WTC11 (cell line): ENCODE data around the gene CRAT. TPM values are rescaled to one million over a fixed set of nuclear protein-coding genes. Genes with fewer than 3 reads are reported as not detected.

Experiments
- ATAC-seq: fragments of 200-7000 bp; cut with Tn5 transposase; 2 replicates; pipeline ENCODE4 v1.10.0; 2021; ENCODE audit warnings: mild to moderate bottlenecking, moderate library complexity
- CTCF ChIA-PET: fragments of 300-600 bp; sonication (Branson Sonifier 250); formaldehyde crosslinking; loops from one replicate; lab custom pipeline; 2021; ENCODE audit warnings: antibody characterized with exemption; lab: Charles Lee
- POLR2A ChIA-PET: fragments of 350-600 bp; sonication (Branson Sonifier 250); formaldehyde crosslinking; loops from one replicate; lab custom pipeline; 2021; ENCODE audit warnings: antibody characterized with exemption; lab: Charles Lee
- DNase-seq: peaks from one replicate; pipeline ENCODE4 v3.0.0; 2021; ENCODE audit warnings: low spot score
- H3K27ac Mint-ChIP-seq: 2 replicates; pipeline ENCODE4 v1.8.0; 2021; ENCODE audit warnings: mixed read lengths
- H3K27me3 Mint-ChIP-seq: 2 replicates; pipeline ENCODE4 v1.8.0; 2021; ENCODE audit warnings: low read depth, mild to moderate bottlenecking, moderate library complexity, mixed read lengths
- H3K36me3 Mint-ChIP-seq: 2 replicates; pipeline ENCODE4 v1.8.0; 2021; ENCODE audit warnings: mixed read lengths
- H3K4me1 Mint-ChIP-seq: 2 replicates; pipeline ENCODE4 v1.8.0; 2022; ENCODE audit warnings: mixed read lengths
- H3K4me3 Mint-ChIP-seq: 2 replicates; pipeline ENCODE4 v1.8.0; 2021; ENCODE audit warnings: mild to moderate bottlenecking, moderate library complexity, mixed read lengths
- H3K9me3 Mint-ChIP-seq: 2 replicates; pipeline ENCODE4 v1.8.0; 2021; ENCODE audit warnings: mixed read lengths
- AR ChIP-seq: fragments of 250-450 bp; sonication (Bioruptor Pico); IDR thresholded peaks from 2 replicates; pipeline ENCODE4 v1.9.0; 2021; ENCODE audit warnings: mild to moderate bottlenecking
- ARID4B ChIP-seq: sonication (generic); formaldehyde crosslinking; IDR thresholded peaks from 2 replicates; pipeline ENCODE4 v1.8.0; 2023; ENCODE audit warnings: missing genetic modification reagents, mild to moderate bottlenecking, borderline replicate concordance
- ATF6 ChIP-seq: sonication (generic); formaldehyde crosslinking; IDR thresholded peaks from 2 replicates; pipeline ENCODE4 v1.8.1; 2023; ENCODE audit warnings: mild to moderate bottlenecking, missing genetic modification reagents
- CTCF ChIP-seq: fragments of 200-600 bp; IDR thresholded peaks from 2 replicates; pipeline ENCODE4 v1.8.0; 2022; ENCODE audit warnings: antibody characterized with exemption
- E2F1 ChIP-seq: sonication (generic); formaldehyde crosslinking; IDR thresholded peaks from 2 replicates; pipeline ENCODE4 v1.8.0; 2022; ENCODE audit warnings: mild to moderate bottlenecking, missing genetic modification reagents
- ELF4 ChIP-seq: sonication (generic); formaldehyde crosslinking; IDR thresholded peaks from 2 replicates; pipeline ENCODE4 v1.8.1; 2022; ENCODE audit warnings: low read depth, mild to moderate bottlenecking, moderate library complexity, missing genetic modification reagents
- EMX1 ChIP-seq: fragments of 250-450 bp; sonication (Bioruptor Pico); IDR thresholded peaks from 2 replicates; pipeline ENCODE4 v1.8.0; 2021; ENCODE audit warnings: mild to moderate bottlenecking
- ESRRA ChIP-seq: sonication (generic); formaldehyde crosslinking; IDR thresholded peaks from 2 replicates; pipeline ENCODE4 v1.8.1; 2022; ENCODE audit warnings: mild to moderate bottlenecking, missing genetic modification reagents, borderline replicate concordance
- ETV6 ChIP-seq: sonication (generic); formaldehyde crosslinking; IDR thresholded peaks from 2 replicates; pipeline ENCODE4 v1.8.1; 2022; ENCODE audit warnings: mild to moderate bottlenecking, missing genetic modification reagents
- FOXP1 ChIP-seq: sonication (generic); formaldehyde crosslinking; IDR thresholded peaks from 2 replicates; pipeline ENCODE4 v1.8.0; 2022; ENCODE audit warnings: missing genetic modification reagents, mild to moderate bottlenecking, moderate library complexity, borderline replicate concordance
- IRF2 ChIP-seq: sonication (generic); formaldehyde crosslinking; IDR thresholded peaks from 2 replicates; pipeline ENCODE4 v1.8.0; 2022; ENCODE audit warnings: low read depth, missing genetic modification reagents, borderline replicate concordance
- KAT7 ChIP-seq: sonication (generic); formaldehyde crosslinking; IDR thresholded peaks from 2 replicates; pipeline ENCODE4 v1.8.1; 2023; ENCODE audit warnings: missing genetic modification reagents, mild to moderate bottlenecking, borderline replicate concordance
- NFYB ChIP-seq: sonication (generic); formaldehyde crosslinking; conservative IDR thresholded peaks from 2 replicates; pipeline ENCODE4 v1.8.0; 2022; ENCODE audit warnings: low read depth, missing genetic modification reagents
- NR1H2 ChIP-seq: sonication (generic); formaldehyde crosslinking; IDR thresholded peaks from 2 replicates; pipeline ENCODE4 v1.9.0; 2021; ENCODE audit warnings: mild to moderate bottlenecking, moderate library complexity, missing genetic modification reagents
- NR3C1 ChIP-seq: sonication (generic); formaldehyde crosslinking; conservative IDR thresholded peaks from 2 replicates; pipeline ENCODE4 v1.8.1; 2023; ENCODE audit warnings: low read depth, mild to moderate bottlenecking, missing genetic modification reagents
- PRRX2 ChIP-seq: fragments of 250-450 bp; sonication (Bioruptor Pico); IDR thresholded peaks from 2 replicates; pipeline ENCODE4 v1.8.0; 2021; ENCODE audit warnings: mild to moderate bottlenecking
- RELA ChIP-seq: sonication (generic); formaldehyde crosslinking; IDR thresholded peaks from 2 replicates; pipeline ENCODE4 v1.8.1; 2022; ENCODE audit warnings: missing genetic modification reagents, mild to moderate bottlenecking, borderline replicate concordance
- SOX15 ChIP-seq: fragments of 250-450 bp; sonication (Bioruptor Pico); IDR thresholded peaks from 2 replicates; pipeline ENCODE4 v1.9.0; 2021; ENCODE audit warnings: mild to moderate bottlenecking
- ZMAT4 ChIP-seq: fragments of 250-450 bp; sonication (Bioruptor Pico); IDR thresholded peaks from 2 replicates; pipeline ENCODE4 v1.9.0; 2021; ENCODE audit warnings: mild to moderate bottlenecking
- ZNF121 ChIP-seq: sonication (generic); formaldehyde crosslinking; IDR thresholded peaks from 2 replicates; pipeline ENCODE4 v1.8.0; 2023; ENCODE audit warnings: missing genetic modification reagents
- total RNA-seq: library from RNA; stranded (reverse); gene quantifications from 3 replicates; pipeline ENCODE4 v1.2.3, GENCODE V29; 2021
- TF ChIP-seq, protein P1 (sequence below): fragments of 250-450 bp; sonication (Bioruptor Pico); conservative IDR thresholded peaks from 2 replicates; pipeline ENCODE4 v1.9.0; 2021; ENCODE audit warnings: mild to moderate bottlenecking

CRAT gene
- total RNA-seq, 1 experiment from 2014 or later = 17.2 TPM

DNA sequence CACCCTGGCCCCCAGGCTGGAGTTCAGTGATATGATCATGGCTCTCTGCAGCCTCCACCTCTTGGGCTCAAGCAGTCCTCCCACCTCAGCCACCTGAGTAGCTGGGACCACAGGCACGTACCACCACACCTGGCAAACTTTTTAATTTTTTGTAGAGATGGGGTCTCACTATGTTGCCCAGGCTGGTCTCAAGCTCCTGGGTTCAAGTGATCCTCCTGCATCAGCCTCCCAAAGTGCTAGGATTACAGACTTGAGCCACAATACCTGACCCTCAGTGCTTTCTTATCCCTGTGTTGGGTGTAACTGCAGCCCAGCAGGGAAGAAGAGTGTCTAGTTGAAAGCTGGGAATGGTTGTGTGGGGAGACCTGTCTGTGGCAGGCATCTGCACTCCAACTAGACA, 11.5 kb upstream of the CRAT start:
- no peak for ATAC-seq
- ChIA-PET CTCF (interaction anchor here (0.9 to 2.4 kb wide), 5 partner anchors 10 to 94 kb away, joined by 3 to 12 read pairs (median 4); partner anchors contain the start of gene SH3GLB2), POLR2A (no interaction called here)
- DNase-seq = no peak
- Mint-ChIP-seq H3K4me1 (peaks cover 16% of the 10 kb centered on the region), H3K27ac (no peak overlapping the region), H3K36me3 (peaks cover 39% of the 10 kb centered on the region), H3K9me3 (no peaks in the 10 kb centered on the region), H3K27me3 (no peaks in the 10 kb centered on the region), H3K4me3 (no peak overlapping the region)
- TF ChIP-seq EMX1 (no peak), RELA (CRISPR knock-in tag) (no peak), AR (CRISPR knock-in tag) (no peak), ZNF121 (peak; percentile 62)
- TF ChIP-seq, protein P1, sequence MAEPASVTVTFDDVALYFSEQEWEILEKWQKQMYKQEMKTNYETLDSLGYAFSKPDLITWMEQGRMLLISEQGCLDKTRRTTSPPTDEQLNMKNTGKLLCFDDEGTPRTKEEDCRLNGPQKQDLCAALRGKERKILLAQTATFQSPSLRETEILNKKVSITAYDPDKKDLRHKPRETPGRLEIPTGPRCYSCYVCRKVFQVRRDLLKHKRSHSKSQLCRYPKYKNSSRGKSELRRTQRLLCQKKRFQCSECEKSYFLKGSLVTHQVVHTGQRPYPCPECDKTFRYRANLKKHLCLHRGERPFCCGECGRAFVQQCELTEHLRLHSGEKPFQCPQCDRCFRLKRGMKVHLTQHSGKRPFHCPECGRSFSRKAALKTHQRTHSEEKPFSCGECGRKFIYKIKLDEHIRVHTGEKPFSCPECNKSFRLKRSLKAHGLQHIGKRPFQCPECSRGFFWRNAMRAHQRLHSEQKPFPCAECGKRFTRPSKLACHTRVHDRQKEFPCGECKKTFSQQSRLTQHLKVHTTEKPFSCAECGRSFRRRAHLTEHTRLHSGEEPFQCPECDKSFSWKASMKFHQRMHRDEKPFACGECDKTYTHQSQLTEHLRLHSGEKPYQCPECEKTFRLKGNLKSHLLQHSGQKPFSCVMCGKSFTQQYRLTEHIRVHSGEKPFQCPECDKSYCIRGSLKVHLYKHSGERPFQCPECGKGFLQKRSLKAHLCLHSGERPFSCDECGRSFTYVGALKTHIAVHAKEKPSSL (CRISPR knock-in tag) = no peak

DNA sequence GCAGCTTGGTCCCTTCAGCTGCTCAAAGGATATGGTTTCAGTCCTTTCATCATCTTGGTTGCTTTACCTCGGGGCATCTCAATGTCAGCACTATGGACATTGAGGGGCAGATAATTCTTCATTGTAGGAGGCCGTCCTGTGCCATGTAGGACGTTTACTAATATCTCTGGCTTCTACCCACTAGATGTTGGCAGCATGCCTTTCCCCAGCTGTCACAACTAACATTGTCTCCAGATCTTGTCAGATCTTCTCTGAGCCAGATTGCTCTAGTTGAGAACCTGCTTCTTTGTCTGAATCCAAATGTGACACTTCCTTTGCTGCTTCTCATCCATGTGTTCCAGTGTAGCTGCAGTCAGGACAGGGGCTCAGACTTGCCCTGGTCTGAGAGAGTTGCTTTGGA, 10.9 kb upstream of the CRAT start:
- peaks cover 9% of the 10 kb centered on the region for H3K4me1 Mint-ChIP-seq
- DNase-seq (no peak), ATAC-seq (no peak)
- ChIA-PET POLR2A (interaction anchor here (0.5 kb wide), 1 partner anchor 55 kb away, joined by 4 read pairs; no protein-coding TSS in a partner anchor), CTCF (interaction anchor here (0.9 to 2.4 kb wide), 3 partner anchors 10 to 93 kb away, joined by 3 to 12 read pairs (median 4); partner anchors contain the start of gene SH3GLB2)
- no peaks in the 10 kb centered on the region for H3K27me3 Mint-ChIP-seq
- no peak overlapping the region for H3K4me3 Mint-ChIP-seq
- no peaks in the 10 kb centered on the region for H3K9me3 Mint-ChIP-seq
- peaks cover 39% of the 10 kb centered on the region for H3K36me3 Mint-ChIP-seq
- peak overlapping the region; percentile 37 for H3K27ac Mint-ChIP-seq
- TF ChIP-seq NFYB (CRISPR knock-in tag) = no peak
- TF ChIP-seq ZMAT4 (CRISPR knock-in tag) = no peak
- TF ChIP-seq NR1H2 (CRISPR knock-in tag) = no peak
- no peak for TF ChIP-seq SOX15
- no peak for TF ChIP-seq CTCF
- TF ChIP-seq ESRRA (CRISPR knock-in tag) = no peak
- no peak for TF ChIP-seq FOXP1 (CRISPR knock-in tag)
- no peak for TF ChIP-seq ZNF121
- no peak for TF ChIP-seq ETV6 (CRISPR knock-in tag)
- no peak for TF ChIP-seq IRF2 (CRISPR knock-in tag)
- no peak for TF ChIP-seq ELF4
- no peak for TF ChIP-seq KAT7 (CRISPR knock-in tag)
- no peak for TF ChIP-seq PRRX2 (CRISPR knock-in tag)
- TF ChIP-seq ATF6 (CRISPR knock-in tag) = no peak
- TF ChIP-seq NR3C1 = no peak
- TF ChIP-seq ARID4B (CRISPR knock-in tag) = no peak
- TF ChIP-seq E2F1 (CRISPR knock-in tag) = no peak
